H9 (cell line): ENCODE data around the gene CD180. TPM values are rescaled to one million over a fixed set of nuclear protein-coding genes. Genes with fewer than 3 reads are reported as not detected.

ENCODE experiments used
- DNase-seq: peaks from one replicate; pipeline ENCODE4 v3.0.0-alpha.2; 2017
- H2AFZ ChIP-seq: one replicate; pipeline ENCODE4 v1.6.1; 2013; ENCODE audit warnings: mild to moderate bottlenecking, low read length, control low read depth, moderate library complexity
- H2AK5ac ChIP-seq: 2 replicates; pipeline ENCODE4 v1.6.1; 2013; ENCODE audit warnings: low read length, control low read depth, mixed read lengths; ENCODE audit not compliant: insufficient read length
- H2BK120ac ChIP-seq: one replicate; pipeline ENCODE4 v1.6.1; 2013; ENCODE audit warnings: low read depth, mild to moderate bottlenecking, low read length, control low read depth, inconsistent platforms; ENCODE audit not compliant: poor library complexity, severe bottlenecking
- H2BK12ac ChIP-seq: 2 replicates; pipeline ENCODE4 v1.6.1; 2013; ENCODE audit warnings: low read length, control low read depth, mixed read lengths, low read depth; ENCODE audit not compliant: insufficient read length
- H2BK15ac ChIP-seq: 2 replicates; pipeline ENCODE4 v1.6.1; 2013; ENCODE audit warnings: low read depth, low read length, control low read depth
- H2BK20ac ChIP-seq: one replicate; pipeline ENCODE4 v1.6.1; 2013; ENCODE audit warnings: low read depth, mild to moderate bottlenecking, low read length, control low read depth, inconsistent platforms; ENCODE audit not compliant: poor library complexity, severe bottlenecking
- H2BK5ac ChIP-seq: 2 replicates; pipeline ENCODE4 v1.6.1; 2013; ENCODE audit warnings: low read length, control low read depth, mixed read lengths; ENCODE audit not compliant: insufficient read length
- H3K14ac ChIP-seq: 2 replicates; pipeline ENCODE4 v1.6.1; 2013; ENCODE audit warnings: low read length, control low read depth; ENCODE audit not compliant: insufficient read depth
- H3K18ac ChIP-seq: 2 replicates; pipeline ENCODE4 v1.6.1; 2013; ENCODE audit warnings: low read depth, mild to moderate bottlenecking, mixed read lengths, low read length, control low read depth; ENCODE audit not compliant: insufficient read length
- H3K23ac ChIP-seq: 2 replicates; pipeline ENCODE4 v1.6.1; 2013; ENCODE audit warnings: low read length, control low read depth, mixed read lengths, low read depth; ENCODE audit not compliant: insufficient read length
- H3K23me2 ChIP-seq: 2 replicates; pipeline ENCODE4 v1.6.1; 2013; ENCODE audit warnings: low read depth, mild to moderate bottlenecking, mixed read lengths, low read length, control low read depth; ENCODE audit not compliant: insufficient read length, poor library complexity, severe bottlenecking
- H3K27ac ChIP-seq: 2 replicates; pipeline ENCODE4 v1.5.1; 2013; ENCODE audit warnings: low read length, control low read depth, mixed read lengths, low read depth; ENCODE audit not compliant: insufficient read length
- H3K27me3 ChIP-seq: 2 replicates; pipeline ENCODE4 v1.6.1; 2013; ENCODE audit warnings: low read length, control low read depth, inconsistent platforms; ENCODE audit not compliant: insufficient read depth
- H3K4ac ChIP-seq: 2 replicates; pipeline ENCODE4 v1.6.1; 2013; ENCODE audit warnings: low read depth, mild to moderate bottlenecking, control low read depth, inconsistent platforms, low read length, moderate library complexity
- H3K4me1 ChIP-seq: 2 replicates; pipeline ENCODE4 v1.6.1; 2013; ENCODE audit warnings: low read length, control low read depth, inconsistent platforms; ENCODE audit not compliant: insufficient read depth
- H3K4me2 ChIP-seq: 2 replicates; pipeline ENCODE4 v1.6.1; 2013; ENCODE audit warnings: low read length, control low read depth, mixed read lengths; ENCODE audit not compliant: insufficient read length, insufficient read depth
- H3K56ac ChIP-seq: 2 replicates; pipeline ENCODE4 v1.6.1; 2013; ENCODE audit warnings: low read depth, mild to moderate bottlenecking, mixed read lengths, low read length, control low read depth; ENCODE audit not compliant: insufficient read length
- H3K79me1 ChIP-seq: 2 replicates; pipeline ENCODE4 v1.6.1; 2013; ENCODE audit warnings: low read depth, mild to moderate bottlenecking, moderate library complexity, low read length, control low read depth, inconsistent platforms; ENCODE audit not compliant: insufficient read depth, poor library complexity, severe bottlenecking
- H3K79me2 ChIP-seq: 2 replicates; pipeline ENCODE4 v1.6.1; 2013; ENCODE audit warnings: low read length, control low read depth, inconsistent platforms; ENCODE audit not compliant: insufficient read depth
- H3K9ac ChIP-seq: 2 replicates; pipeline ENCODE4 v1.6.1; 2013; ENCODE audit warnings: low read length, control low read depth, mixed read lengths; ENCODE audit not compliant: insufficient read length; ENCODE audit errors: extremely low read depth
- H3K9me3 ChIP-seq: one replicate; pipeline ENCODE4 v1.6.1; 2013; ENCODE audit warnings: low read depth, low read length, inconsistent platforms; ENCODE audit not compliant: control insufficient read depth
- H3T11ph ChIP-seq: one replicate; pipeline ENCODE4 v1.6.1; 2013; ENCODE audit warnings: mild to moderate bottlenecking, low read length, control low read depth, inconsistent platforms
- H4K20me1 ChIP-seq: one replicate; pipeline ENCODE4 v1.6.1; 2013; ENCODE audit not compliant: control insufficient read depth, insufficient read length, insufficient read depth
- H4K5ac ChIP-seq: 2 replicates; pipeline ENCODE4 v1.6.1; 2013; ENCODE audit warnings: low read depth, mild to moderate bottlenecking, mixed read lengths, low read length, control low read depth; ENCODE audit not compliant: insufficient read length
- H4K8ac ChIP-seq: replicated peaks from 2 replicates; pipeline ENCODE4 v1.6.1; 2013; ENCODE audit warnings: low read length, control low read depth, mixed read lengths, low read depth; ENCODE audit not compliant: insufficient read length
- H4K91ac ChIP-seq: 2 replicates; pipeline ENCODE4 v1.6.1; 2013; ENCODE audit warnings: low read depth, mild to moderate bottlenecking, moderate library complexity, mixed read lengths, low read length, control low read depth; ENCODE audit not compliant: insufficient read length
- H3K27ac Mint-ChIP-seq, 3 experiments: 2 replicates in 2 of 3; 3 replicates in 1 of 3; pipeline ENCODE4 v1.8.0; 2020 to 2021; ENCODE audit warnings: mixed read lengths in 3 of 3, mild to moderate bottlenecking in 1 of 3, moderate library complexity in 1 of 3
- H3K27me3 Mint-ChIP-seq: 2 replicates; pipeline ENCODE4 v1.8.0; 2021; ENCODE audit warnings: low read depth, mild to moderate bottlenecking, moderate library complexity, mixed read lengths
- H3K36me3 Mint-ChIP-seq, 3 experiments: 2 replicates in 2 of 3; 3 replicates in 1 of 3; pipeline ENCODE4 v1.8.0; 2020 to 2021; ENCODE audit warnings: low read depth in 3 of 3, mixed read lengths in 3 of 3; ENCODE audit not compliant: insufficient read depth in 1 of 3
- H3K4me1 Mint-ChIP-seq, 2 experiments: 2 replicates each; pipeline ENCODE4 v1.8.0; 2020; ENCODE audit warnings: mixed read lengths in 2 of 2
- H3K4me3 Mint-ChIP-seq, 2 experiments: 2 replicates in 1 of 2; 3 replicates in 1 of 2; pipeline ENCODE4 v1.8.0; 2020 to 2021; ENCODE audit warnings: mild to moderate bottlenecking in 2 of 2, mixed read lengths in 2 of 2, moderate library complexity in 1 of 2
- H3K9me3 Mint-ChIP-seq, 2 experiments: 2 replicates in 1 of 2; 3 replicates in 1 of 2; pipeline ENCODE4 v1.8.0; 2020; ENCODE audit warnings: mild to moderate bottlenecking in 2 of 2, mixed read lengths in 2 of 2, moderate library complexity in 1 of 2
- CTCF ChIP-seq: fragments of 200-600 bp; sonication (generic); conservative IDR thresholded peaks from 3 replicates; pipeline ENCODE4 v1.8.0; 2021; ENCODE audit warnings: antibody characterized with exemption, mild to moderate bottlenecking
- WGBS: extraction: QIAGEN DNeasy Blood & Tissue Kit; methylation state at CpG from one replicate; pipeline ENCODE4 v1.1.7; 2013; ENCODE audit warnings: missing lambda C conversion rate, low lambda C conversion rate, mixed read lengths; ENCODE audit not compliant: insufficient read length; ENCODE audit errors: extremely low coverage; 5-methylcytosine and 5-hydroxymethylcytosine counted together
- total RNA-seq: library from RNA; stranded (reverse); gene quantifications from 2 replicates; pipeline ENCODE4 v1.2.1, GENCODE V29; 2021

The CD180 gene
- total RNA-seq, 1 experiment from 2014 or later: not detected

GRCh38 chr5:67187006-67187715 lies 9.4 kb downstream of the CD180 start:
- no peak overlapping the region for H4K91ac ChIP-seq
- no CpG with 5 or more reads among the region's 1 CpG for WGBS

More at GRCh38 chr5:67187006-67187715, 9.4 kb downstream of the CD180 start:
- no peaks in the 10 kb centered on the region for H3K23me2 ChIP-seq
- Mint-ChIP-seq H3K36me3 (peaks cover under 1 to 14% (median 3%) of the 10 kb centered on the region in 3 experiments; a peak in 4 of 7 replicates), H3K27ac (no peak overlapping the region), H3K27me3 (peaks cover 11% of the 10 kb centered on the region), H3K4me3 (no peak overlapping the region), H3K9me3 (peaks cover 8 to 9% of the 10 kb centered on the region in 2 experiments), H3K4me1 (peaks cover 31 to 34% of the 10 kb centered on the region in 2 experiments)
- no peak overlapping the region for H3K56ac ChIP-seq
- no peak overlapping the region for H3K23ac ChIP-seq
- H3T11ph ChIP-seq: no peak overlapping the region
- H4K5ac ChIP-seq: no peak overlapping the region
- peaks cover 7% of the 10 kb centered on the region; the same call in 1 of the 2 replicates for H3K4me1 ChIP-seq
- no peak overlapping the region for H2AK5ac ChIP-seq
- H3K4me2 ChIP-seq: no peak overlapping the region
- H4K8ac ChIP-seq: no peak overlapping the region
- H2BK120ac ChIP-seq: no peak overlapping the region
- H2BK12ac ChIP-seq: no peak overlapping the region
- no peak overlapping the region for H2BK20ac ChIP-seq
- H3K79me2 ChIP-seq: no peaks in the 10 kb centered on the region
- H2BK15ac ChIP-seq: no peak overlapping the region
- H3K4ac ChIP-seq: no peak overlapping the region
- no peak overlapping the region for H2AFZ ChIP-seq
- H3K27me3 ChIP-seq: no peaks in the 10 kb centered on the region
- no peak overlapping the region for H2BK5ac ChIP-seq
- H4K20me1 ChIP-seq: no peaks in the 10 kb centered on the region
- no peak overlapping the region for H3K18ac ChIP-seq
- no peaks in the 10 kb centered on the region for H3K79me1 ChIP-seq
- no peak overlapping the region for H3K14ac ChIP-seq
- H3K9ac ChIP-seq: no peak overlapping the region
- H3K27ac ChIP-seq: no peak overlapping the region
- H3K9me3 ChIP-seq: no peaks in the 10 kb centered on the region
- DNase-seq: no peak
- TF ChIP-seq CTCF: no peak
